HG03469 (cell line): ENCODE results near the gene LRRC3B.

Source experiments
- ATAC-seq: cut with Tn5 transposase; IDR thresholded peaks from one replicate; pipeline ENCODE4 v1.9.1; 2021; ENCODE audit warnings: mild to moderate bottlenecking, moderate library complexity, moderate number of reproducible peaks; ENCODE audit not compliant: unreplicated experiment

The LRRC3B gene

GRCh38 chr3:26630669-26631389 is 8.3 kb downstream of the LRRC3B start:
- no peak for ATAC-seq

DNA sequence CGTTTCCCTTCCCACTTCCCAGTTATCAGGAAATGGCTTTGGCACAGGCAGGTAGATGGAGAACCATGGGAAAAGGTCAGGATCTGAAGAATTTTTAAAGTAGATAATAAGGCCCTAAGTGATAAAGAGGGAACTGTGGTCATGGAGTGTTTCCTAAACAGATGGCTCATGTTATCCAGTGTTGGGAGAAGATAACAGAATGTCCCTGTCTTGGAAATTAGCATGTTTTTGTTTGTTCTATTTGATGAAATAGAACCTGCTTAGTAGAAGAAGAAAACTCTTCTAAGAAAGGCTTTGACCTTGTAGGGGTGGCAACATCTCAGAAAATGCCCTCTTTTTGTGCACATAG is 8.8 kb downstream of the LRRC3B start:
- ATAC-seq = no peak

DNA sequence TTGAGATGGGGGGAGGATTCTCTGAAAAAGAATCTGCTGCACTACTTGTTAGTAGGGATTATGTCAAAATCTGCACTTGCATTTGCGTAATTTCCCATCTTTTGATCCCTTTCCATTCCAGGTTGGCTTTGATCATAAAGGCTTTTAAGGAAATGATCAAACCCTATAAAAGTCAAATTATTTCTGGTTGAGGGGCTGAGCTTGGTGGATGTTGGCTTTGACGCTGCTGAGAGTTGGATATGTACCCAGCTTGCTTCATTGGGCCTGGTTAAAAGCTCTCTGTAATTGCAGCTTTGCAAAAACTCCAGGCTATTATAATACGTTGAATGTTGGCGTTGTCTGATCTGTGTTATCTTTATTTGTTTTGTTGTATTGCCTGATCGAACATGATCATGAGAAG is 12.0 kb downstream of the LRRC3B start:
- ATAC-seq = no peak

DNA sequence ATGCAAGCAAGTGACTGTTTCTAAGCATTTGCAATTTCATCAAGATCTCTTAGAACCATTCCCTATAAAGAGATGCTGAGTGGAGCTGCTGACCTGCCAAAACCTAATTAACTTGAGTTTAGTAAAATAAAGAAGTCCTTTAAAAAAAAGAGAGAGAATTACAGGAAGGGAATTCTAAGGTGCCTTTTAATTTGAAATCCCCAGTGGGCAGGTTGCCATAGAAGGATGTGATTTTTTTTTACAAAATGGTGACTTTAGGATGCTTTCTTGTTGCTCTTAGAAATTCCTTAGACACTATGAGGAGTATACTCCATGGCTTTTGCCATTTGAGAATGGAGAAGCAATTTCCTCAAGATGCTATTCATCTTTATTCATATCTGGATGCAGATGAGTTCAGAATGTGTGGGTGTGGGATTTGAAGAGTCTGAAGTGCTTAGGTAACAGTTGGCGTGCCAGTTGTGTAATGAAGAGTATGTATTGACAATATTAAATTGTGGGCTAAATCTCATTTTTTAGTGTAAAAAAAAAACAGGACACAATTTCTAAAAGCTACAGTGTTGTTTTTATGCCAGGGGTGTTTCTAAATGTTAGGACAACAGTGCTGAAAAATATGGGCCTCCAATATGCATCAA is 13.6 kb downstream of the LRRC3B start:
- ATAC-seq = no peak

- no peak for ATAC-seq
Observed at GRCh38 chr3:26637698-26638097, 15.1 kb downstream of the LRRC3B start.

DNA sequence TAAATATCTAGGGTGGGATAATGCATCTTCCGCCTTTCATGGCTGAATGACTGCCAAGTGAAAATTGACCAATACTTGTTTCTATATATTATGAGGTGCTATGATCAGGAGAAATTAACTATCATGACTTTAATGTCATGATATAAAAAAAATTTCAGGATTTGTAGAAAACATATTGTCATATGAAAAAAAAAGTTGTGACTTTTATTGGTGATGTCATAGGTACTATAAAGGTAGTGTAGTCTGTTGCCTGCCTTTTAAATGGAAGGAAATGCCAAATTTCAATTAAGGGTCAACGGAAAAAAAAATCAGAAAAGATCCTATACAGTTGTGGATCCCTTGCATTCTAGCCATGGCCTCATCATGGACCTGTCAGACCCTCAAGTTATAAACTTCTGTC is 15.5 kb downstream of the LRRC3B start:
- no peak for ATAC-seq

GRCh38 chr3:26639339-26639738 is 16.8 kb downstream of the LRRC3B start:
- no peak for ATAC-seq

DNA sequence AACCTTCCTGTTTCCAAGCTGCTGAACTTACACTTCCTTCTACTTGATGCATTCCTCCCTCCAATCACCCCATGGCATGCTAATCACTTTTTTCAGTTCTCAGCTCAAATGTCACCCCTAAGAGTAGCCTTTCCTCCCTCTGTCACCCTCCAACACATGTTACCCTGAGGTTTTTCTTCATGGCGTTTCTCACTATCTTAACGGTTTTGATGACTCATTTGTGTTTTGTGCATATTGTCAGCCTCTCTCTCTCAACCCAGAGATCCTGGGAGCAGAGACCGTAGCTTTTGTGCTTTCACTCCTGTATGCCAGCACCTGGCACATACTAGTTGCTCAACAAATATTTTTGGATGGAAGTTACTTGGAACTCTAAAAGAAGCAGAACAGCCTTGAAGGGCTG is 24.5 kb downstream of the LRRC3B start:
- no peak for ATAC-seq

DNA sequence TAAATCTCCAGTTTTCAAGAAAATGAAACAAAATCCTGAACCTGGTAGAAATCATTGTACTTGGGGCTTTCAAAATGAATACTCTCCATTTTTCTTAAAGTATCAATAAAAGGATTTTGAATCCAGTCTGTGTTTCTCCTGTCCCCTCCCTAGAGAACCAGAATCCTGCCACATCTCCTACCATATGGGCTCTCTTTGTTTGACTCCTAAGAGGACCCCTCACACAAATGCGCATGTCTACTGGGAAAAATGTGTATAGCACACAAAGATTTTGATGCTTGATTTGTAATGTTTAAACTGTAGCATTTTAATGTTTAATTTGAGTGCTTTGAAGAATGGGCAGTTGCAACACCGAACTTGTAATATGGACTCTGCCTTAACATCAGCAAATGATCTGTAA is 25.9 kb downstream of the LRRC3B start:
- no peak for ATAC-seq

DNA sequence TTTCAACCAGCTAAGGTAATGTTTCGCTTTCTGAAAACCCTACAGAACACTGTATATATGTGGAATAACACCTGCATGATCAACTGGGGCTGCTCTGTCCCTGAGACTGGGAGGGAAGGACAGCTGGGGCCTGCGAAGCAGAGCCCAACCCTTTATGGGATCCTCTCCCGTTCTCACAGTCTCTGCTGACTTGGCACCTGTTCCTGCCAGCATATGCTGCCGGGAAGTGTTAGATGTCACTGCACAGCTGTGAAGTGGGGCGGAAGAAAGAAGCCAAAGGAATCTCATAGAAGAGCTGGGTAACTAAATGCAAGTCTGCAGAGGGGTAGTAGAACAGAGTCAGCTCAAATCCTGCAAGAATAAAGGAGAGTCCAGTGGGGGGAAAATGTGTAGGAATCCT is 29.6 kb downstream of the LRRC3B start:
- no peak for ATAC-seq

DNA sequence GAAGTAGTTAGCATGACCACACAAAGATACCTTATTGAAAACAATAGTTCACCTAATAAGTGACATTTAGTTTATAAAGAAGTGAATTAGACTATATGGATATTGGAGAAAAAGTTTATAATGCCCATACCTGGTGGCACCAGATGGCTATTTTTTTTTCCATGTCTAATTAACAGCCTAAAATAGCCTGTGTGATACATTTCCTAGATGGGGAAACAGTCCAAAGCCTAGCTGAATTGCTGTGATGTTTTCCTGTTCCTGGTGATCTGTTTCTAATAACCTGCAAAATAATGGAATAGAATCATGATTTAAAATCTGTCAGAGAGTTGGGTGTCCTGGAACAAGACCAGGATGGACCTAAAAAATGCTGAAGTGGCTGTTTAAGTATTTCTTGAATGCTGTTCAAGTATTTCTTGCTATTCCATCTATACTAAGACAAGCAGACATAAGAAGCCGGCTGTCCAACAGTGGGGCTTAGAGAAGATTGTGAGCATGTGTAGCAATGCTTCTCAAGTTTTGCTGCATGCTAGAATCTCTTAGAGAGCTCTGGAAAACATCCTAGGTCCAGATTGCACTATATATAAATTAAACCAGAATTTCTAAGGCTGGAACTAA is 31.3 kb downstream of the LRRC3B start:
- no peak for ATAC-seq

- ATAC-seq = no peak
Observed at GRCh38 chr3:26655231-26655630, 32.7 kb downstream of the LRRC3B start.

- ATAC-seq = no peak
Observed at GRCh38 chr3:26657348-26657976, 34.9 kb downstream of the LRRC3B start.

DNA sequence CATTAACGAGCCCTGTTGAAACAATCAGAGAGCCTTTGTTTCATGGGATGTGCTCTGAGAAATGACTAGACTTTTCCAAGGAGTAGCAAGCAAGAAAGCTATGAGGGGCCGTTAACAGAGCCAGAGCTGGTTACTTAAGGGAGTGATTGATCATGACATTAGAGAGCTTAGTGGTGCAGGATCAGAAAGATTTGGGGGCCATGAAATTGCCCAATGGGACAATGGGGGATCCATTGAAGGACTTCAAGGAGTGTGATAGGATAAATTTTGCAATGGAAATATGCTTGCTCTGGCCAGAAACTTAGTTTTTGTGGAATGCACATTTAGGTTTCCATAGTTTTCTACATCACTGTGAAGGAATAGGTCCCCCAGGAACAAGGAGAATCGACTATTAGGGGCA is 45.6 kb downstream of the LRRC3B start:
- no peak for ATAC-seq

GRCh38 chr3:26668696-26669095 is 46.1 kb downstream of the LRRC3B start:
- ATAC-seq = no peak

DNA sequence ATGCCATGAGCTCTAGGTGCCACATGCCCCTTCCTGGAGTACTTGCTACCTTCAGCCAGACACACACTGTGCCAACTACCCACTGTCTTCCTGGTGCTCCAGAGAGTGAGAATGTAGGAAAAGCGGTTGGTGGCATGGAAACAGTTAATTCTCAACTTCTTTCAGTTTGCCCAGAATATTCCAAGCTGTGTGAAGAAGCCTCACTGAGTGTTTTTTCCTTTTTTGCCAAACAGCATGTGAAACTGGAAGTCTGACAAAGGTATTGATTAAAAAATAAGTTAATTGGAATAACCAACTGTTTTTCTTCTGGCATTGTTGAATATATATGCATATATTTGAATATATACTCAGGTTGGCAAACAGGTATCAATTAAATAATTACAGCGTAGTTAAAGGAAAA is 52.8 kb downstream of the LRRC3B start:
- ATAC-seq = no peak

DNA sequence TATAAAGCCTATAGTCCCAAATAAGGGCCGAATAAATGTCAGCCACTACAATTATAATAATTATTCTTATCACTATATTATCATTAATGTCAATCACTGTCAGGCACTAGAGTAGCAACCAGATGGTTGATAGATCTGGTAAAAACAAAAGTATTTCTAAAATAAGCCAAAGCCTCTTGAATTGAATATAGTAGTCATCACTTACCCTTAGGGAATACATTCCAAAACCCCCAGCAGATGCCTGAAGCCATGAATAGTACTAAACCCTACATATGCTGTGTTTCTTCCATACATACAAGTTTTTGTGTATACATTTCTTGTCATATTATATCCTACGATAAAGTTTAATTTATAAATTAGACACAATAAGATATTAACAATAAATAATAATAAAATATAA is 59.1 kb downstream of the LRRC3B start:
- no peak for ATAC-seq

DNA sequence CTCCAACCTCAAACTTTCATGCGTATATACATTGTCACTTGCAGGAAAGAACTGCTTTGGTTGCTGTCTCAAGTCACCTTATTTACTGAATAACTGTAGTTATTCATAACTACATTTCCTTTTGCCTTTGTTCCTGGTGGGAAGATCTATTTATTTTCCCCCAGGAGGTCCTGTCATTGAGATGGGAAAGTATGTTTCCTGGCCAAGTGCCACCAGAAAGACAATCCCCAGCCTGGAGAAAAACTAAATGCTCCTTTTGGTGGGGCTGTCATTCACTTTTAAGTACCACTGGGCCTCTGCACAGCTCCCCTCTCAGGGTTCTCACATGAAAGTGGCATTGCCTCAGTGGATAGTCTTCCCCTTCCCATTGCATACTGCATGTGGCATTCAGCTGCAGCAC is 59.8 kb downstream of the LRRC3B start:
- ATAC-seq = no peak

DNA sequence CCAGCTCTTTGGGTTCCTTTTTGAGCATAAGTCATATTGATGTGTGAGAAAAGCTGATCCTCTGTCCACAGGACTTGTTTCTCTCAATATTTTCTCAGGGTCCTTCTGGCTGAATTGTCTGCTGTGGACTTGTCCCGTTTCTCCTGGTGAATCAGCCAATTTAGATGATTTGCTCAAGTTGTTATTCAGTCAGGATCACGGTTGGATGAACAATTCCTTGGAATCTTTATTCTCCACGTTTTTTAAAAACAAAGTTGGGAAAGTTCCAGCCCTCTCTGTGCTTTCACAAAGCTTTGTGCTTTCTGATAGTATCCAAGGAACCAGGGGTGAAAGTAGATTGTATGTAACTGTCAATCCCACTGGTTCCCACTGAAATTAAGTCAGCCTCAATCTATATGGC is 61.3 kb downstream of the LRRC3B start:
- no peak for ATAC-seq

GRCh38 chr3:26687466-26687865 is 64.9 kb downstream of the LRRC3B start:
- ATAC-seq = no peak

GRCh38 chr3:26699553-26699952 is 77.0 kb downstream of the LRRC3B start:
- ATAC-seq = no peak

- no peak for ATAC-seq
Observed at GRCh38 chr3:26703519-26703918, 80.9 kb downstream of the LRRC3B start.
